Raji (cell line): ENCODE results near the gene PSAPL1.

ENCODE experiments used
- POLR2A ChIP-seq: IDR thresholded peaks from 2 replicates; pipeline ENCODE4 v1.6.1; 2011; ENCODE audit warnings: low read depth, low read length, control low read depth; ENCODE audit not compliant: insufficient read depth

The PSAPL1 gene

DNA sequence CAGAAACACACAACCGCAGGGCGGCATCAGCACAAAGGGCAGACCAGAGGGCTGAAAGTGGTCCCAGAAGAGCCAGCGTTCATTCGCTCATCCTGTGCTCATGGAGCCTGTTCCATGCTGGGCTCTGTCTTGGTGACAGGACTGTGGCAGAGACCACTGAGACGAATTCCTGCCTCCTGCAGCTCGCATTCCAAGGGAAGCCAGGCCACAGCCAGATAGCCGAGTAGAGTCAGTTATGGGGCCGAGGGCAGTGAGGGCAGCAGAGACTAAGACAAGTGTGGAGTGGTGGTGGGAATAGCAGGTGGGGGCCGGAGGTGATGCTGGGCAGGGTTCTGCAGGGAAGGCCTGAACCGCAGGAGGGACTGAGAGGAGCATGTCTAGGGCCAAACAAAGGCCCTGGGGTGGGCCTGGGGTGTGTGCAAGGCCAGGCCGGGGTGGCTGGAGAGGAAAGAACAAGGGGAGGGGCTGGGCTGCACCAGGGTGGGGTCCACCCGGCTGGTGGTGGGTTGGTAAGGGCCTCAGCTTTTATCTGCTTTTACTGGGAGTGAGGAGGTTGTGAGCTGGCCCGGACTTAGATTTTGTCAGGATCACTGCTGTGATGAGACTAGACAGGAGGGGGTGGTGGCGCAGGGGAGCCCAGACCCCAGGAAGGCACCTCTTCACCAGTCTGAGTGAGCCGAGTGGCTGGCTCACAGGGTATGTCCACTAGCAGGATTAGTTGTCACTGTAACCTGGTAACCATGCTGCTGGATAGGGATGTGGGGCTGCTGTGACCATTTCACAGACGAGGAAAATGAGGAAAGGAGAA is 6.3 kb downstream of the PSAPL1 start:
- TF ChIP-seq POLR2A, result no peak

DNA sequence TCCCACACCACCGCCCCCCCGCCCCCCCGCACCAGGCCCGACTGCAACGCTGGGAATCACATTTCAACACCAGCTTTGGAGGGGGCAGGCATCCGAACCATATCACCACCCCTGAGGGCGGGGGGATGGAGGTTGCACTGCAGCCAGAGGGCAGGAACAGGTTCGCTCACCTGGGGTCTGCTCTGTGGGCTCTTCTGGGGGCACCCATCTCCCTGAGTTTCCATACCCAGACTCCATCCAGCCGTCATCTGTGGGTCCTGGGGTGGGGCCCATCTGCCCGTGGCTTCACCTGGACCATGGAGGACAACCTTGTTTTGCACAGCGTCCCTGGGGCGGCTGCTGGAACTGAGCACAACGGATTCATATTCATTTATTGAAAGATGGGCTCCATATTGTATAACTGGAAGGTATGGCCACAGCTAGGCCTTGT is 6.9 kb downstream of the PSAPL1 start:
- no peak for TF ChIP-seq POLR2A

- no peak for TF ChIP-seq POLR2A
Observed at GRCh38 chr4:7427361-7427760, 7.4 kb downstream of the PSAPL1 start.

DNA sequence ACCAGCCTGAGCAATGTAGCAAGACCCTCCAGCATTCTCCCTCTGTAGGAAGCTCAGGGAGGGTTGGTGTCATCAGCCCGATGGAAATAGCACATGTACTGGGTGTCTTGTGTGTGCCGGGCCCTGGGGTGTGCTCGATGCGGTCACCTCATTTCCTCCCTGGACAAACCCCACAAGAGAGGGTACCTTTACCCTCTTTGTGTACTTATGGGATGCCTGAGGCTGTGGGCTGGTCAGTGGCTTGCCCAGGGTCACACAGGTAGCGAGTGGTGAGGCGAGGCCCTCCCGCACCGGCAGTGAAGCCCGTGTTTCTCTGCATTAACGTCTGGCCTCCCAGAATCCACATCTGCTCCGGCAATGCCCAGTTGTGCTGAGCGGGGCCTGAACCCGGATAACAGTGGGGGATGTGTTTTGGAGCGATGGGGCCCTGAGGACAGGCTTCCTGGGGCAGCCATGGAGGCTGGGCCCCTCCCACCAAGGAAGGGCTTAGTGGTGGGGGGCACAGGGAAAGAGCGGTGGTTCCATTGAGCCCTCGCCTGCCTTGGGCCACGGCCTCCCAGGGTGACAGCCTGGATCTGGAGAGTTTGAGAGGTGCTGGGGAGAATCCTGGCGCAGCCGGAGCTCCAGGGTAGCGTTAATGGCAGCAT is 8.1 kb downstream of the PSAPL1 start:
- TF ChIP-seq POLR2A, result no peak

DNA sequence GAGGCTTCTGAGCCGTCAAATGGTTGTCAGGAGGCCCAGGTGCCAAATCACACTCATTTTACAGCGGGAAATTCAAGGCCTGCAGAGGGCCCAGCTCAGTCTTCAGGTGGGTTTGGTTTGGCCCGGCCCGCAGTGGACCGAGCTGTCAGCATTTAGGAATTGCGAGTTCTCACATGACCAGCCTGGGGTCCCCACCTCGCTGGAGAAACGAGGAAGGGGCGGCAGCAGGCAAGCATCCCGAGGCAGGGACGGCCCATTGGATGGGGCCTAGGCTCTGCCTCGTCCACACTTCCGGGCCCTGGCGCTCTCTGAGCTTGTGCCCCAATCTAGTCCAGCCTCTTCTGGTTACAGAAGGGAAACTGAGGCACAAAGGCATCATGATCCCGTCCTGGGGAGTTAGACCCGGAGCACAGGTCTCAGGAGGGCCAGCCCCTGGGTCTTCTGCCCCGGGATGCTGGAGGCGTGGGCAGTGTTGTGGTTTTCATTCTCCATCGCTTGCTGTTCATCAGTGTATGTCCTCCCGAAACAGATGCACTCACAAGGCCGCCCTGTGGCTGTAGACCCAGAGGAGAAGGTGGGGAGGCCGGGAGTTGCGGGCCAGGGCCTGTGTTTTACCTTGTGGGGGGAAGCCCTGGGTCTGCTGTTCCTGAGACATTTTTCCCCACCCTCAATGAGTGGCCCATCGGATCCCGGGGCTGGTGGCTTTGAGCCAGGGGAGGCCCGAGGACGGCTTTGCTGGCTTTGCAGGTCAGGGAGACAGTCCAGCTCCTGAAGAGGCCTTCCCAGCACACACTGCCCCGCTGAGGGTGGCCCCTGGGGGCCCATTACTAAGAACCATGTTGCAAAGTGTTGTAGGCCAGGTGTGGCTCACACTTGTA is 8.9 kb downstream of the PSAPL1 start:
- TF ChIP-seq POLR2A, result no peak

- TF ChIP-seq POLR2A, result no peak
Observed at GRCh38 chr4:7425124-7425523, 9.6 kb downstream of the PSAPL1 start.

- TF ChIP-seq POLR2A, result no peak
Observed at GRCh38 chr4:7424553-7425111, 10.1 kb downstream of the PSAPL1 start.

DNA sequence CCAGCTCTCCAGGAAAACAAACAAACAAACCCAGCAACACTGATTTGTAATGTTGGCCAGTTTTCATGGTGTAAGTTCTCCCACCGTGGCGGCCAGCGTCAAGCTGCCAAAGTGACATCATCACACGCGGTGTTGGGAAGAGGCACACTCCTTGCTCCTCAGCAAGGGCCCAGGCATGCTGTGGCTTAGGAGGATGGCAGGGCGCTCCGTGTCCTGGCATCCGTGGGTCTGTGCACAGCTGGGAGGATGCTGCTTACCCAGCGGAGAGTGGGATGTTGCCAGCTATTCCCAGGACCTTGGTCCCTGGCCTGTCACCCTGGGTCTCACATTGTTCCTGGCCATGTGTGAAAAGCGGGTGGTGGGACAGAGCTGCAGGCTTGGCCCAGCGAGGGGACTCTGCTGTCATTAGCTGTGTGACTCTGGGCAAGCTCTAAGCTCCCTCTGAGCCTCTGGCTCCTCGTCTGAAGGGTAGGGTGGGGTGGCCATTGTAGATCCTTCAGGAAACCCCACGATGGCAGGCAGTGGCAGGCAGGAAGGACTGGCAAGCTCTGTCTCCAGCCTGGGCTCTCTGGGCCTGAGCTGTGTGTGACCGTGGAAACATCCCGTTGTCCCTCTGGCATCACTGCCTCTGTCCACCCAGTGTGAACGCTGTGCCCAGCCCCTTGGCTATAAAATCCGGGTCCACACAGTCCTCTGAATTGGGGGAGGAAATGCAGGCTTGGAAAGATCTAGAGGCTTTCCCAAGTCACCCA is 10.8 kb downstream of the PSAPL1 start:
- no peak for TF ChIP-seq POLR2A

DNA sequence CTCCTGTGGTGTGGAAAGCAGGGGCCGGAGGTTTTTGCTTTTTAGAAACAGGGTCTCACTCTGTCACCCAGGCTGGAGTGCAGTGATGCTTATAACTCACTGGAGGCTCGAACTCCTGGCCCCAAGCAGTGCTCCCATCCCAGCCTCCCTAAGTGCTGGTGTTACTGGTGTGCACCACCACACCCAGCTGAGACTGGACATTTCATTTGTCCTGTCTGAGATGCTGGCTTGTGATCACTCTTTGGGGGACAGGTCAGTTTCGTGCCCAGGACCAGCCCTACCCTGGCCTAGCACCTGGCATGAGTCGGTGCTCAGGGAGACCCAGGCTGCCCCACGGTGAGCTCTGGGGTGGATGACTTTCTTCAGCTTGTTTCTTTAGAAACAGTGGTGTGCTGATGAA is 11.3 kb downstream of the PSAPL1 start:
- no peak for TF ChIP-seq POLR2A

GRCh38 chr4:7422898-7423180 is 11.9 kb downstream of the PSAPL1 start:
- no peak for TF ChIP-seq POLR2A

DNA sequence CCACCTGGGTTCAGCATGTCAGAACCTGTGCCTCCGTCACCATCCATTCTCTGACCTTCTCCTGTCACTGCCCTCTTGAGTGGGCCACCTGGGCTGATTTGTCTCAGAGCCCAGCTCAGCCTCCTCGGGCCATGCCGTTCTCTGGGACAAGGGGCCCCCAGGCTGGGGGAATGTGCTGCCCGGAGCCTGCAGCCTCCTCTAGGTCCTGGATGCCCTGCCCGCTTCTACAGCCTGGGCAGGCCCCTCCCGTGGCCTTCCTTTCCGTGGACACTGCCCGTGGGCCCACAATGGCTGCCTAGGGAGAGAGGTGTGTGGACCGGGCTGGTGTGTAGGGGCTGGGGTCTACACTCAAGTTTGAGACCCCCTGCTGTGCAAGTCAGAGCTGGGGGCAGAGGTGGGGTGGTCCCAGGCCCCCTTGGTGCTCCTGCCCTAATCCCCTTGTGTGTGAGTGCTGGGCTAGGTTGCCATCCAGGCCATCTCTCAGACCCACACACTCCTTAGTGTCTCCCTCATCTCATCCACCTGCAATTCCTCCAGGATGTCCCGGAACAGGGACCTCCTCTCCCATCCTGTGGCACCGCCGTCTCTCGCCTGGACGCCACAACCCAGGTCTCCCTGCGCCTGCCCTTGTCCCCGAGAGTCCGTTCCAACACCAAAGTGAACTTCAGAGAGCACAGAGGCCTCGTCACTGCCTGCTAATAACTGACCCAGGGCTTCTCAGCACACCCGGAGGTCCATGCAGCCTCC is 12.4 kb downstream of the PSAPL1 start:
- TF ChIP-seq POLR2A, result no peak

- no peak for TF ChIP-seq POLR2A
Observed at GRCh38 chr4:7421356-7422150, 13.2 kb downstream of the PSAPL1 start.

DNA sequence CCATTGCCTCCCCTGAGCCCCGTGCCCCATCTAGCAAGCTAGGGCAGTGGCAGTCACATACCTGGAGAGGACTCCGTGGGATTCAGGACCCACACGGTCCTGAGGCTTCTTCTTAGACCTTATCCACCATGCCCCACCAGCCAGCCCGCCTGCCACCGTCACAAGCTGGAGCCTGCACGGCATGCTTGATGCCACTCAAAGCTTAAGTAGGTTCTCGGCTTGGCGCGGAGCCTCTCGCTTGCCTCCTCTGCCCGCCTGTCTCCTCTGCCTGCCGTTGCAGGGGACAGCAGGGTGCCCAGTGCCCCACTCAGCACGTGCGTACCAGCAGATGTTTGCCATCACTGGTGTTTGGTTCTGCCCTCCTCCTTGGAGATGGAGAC is 14.1 kb downstream of the PSAPL1 start:
- TF ChIP-seq POLR2A, result no peak
